A549 (cell line): ENCODE results near the gene ABCD2. TPM values are rescaled to one million over a fixed set of nuclear protein-coding genes. Genes with fewer than 3 reads are reported as not detected.

Experiments used
- ATAC-seq, 2 experiments: fragments of 200-7000 bp in 1 of 2; fragments of >200 bp in 1 of 2; cut with Nextera tagmentation in 1 of 2; cut with Tn5 transposase in 1 of 2; 3 replicates each; pipeline versions ENCODE4 v1.8.0 to v1.9.1; 2018 to 2020; ENCODE audit warnings: mild to moderate bottlenecking in 1 of 2, moderate library complexity in 1 of 2
- CTCF ChIA-PET: fragments of 300-600 bp; sonication (Branson Sonifier 250); formaldehyde crosslinking; extraction: SDS; loops from one replicate; lab custom pipeline; 2021; ENCODE audit warnings: antibody characterized with exemption, inconsistent platforms; lab: Yijun Ruan, JAX
- POLR2A ChIA-PET: fragments of 350-600 bp; formaldehyde crosslinking; extraction: SDS; loops from one replicate; lab custom pipeline; 2021; ENCODE audit warnings: antibody characterized with exemption, inconsistent platforms; lab: Yijun Ruan, JAX
- DNase-seq, 2 experiments: peaks; one replicate each; pipeline versions ENCODE4 v3.0.0 to v3.0.0-alpha.2; 2011 to 2016; ENCODE audit warnings: low read depth in 1 of 2, low spot score in 1 of 2
- FAIRE-seq: peaks from 2 replicates; lab custom pipeline; 2011; peaks lifted over from hg19 to GRCh38; lab: Jason Lieb, UNC
- H3K27ac ChIP-seq, 2 experiments: fragments of >200 bp; sonication (Bioruptor Twin); formaldehyde crosslinking; 3 replicates each; pipeline ENCODE4 v1.5.1; 2016 to 2017
- H3K4me1 ChIP-seq: fragments of >200 bp; sonication (Bioruptor Twin); formaldehyde crosslinking; 3 replicates; pipeline ENCODE4 v1.6.1; 2016
- H3K4me2 ChIP-seq: fragments of >200 bp; sonication (Bioruptor Twin); formaldehyde crosslinking; 3 replicates; pipeline ENCODE4 v1.6.1; 2016
- H3K4me3 ChIP-seq: fragments of >200 bp; sonication (Bioruptor Twin); formaldehyde crosslinking; 3 replicates; pipeline ENCODE4 v1.5.1; 2016
- H3K9me3 ChIP-seq: fragments of >200 bp; sonication (Bioruptor Twin); formaldehyde crosslinking; 3 replicates; pipeline ENCODE4 v1.6.1; 2016
- ATOH8 ChIP-seq: fragments of 250-450 bp; sonication (Bioruptor Pico); IDR thresholded peaks from 2 replicates; pipeline ENCODE4 v1.5.0; 2020; ENCODE audit warnings: low read depth, mild to moderate bottlenecking, moderate library complexity
- BCL3 ChIP-seq: fragments of >200 bp; sonication (Bioruptor Twin); formaldehyde crosslinking; IDR thresholded peaks from 3 replicates; pipeline ENCODE4 v1.6.1; 2016
- BHLHE40 ChIP-seq: IDR thresholded peaks from 2 replicates; pipeline ENCODE4 v1.6.1; 2012; ENCODE audit warnings: low read depth, low read length, inconsistent platforms
- CBX2 ChIP-seq: fragments of 200-600 bp; sonication (generic); IDR thresholded peaks from 2 replicates; pipeline ENCODE4 v1.6.1; 2016; ENCODE audit warnings: low read depth, mild to moderate bottlenecking, borderline replicate concordance
- CBX8 ChIP-seq: fragments of 200-600 bp; sonication (generic); IDR thresholded peaks from 2 replicates; pipeline ENCODE4 v1.6.1; 2016
- CTCF ChIP-seq: fragments of >200 bp; sonication (Bioruptor Twin); formaldehyde crosslinking; IDR thresholded peaks from 3 replicates; pipeline ENCODE4 v1.5.1; 2016
- E2F6 ChIP-seq: IDR thresholded peaks from 2 replicates; pipeline ENCODE4 v1.6.1; 2012; ENCODE audit warnings: low read depth, borderline replicate concordance
- HOXB13 ChIP-seq: fragments of 250-450 bp; sonication (Bioruptor Pico); IDR thresholded peaks from 2 replicates; pipeline ENCODE4 v1.5.0; 2020; ENCODE audit warnings: low read depth, mild to moderate bottlenecking, moderate library complexity
- HOXB5 ChIP-seq: fragments of 250-450 bp; sonication (Bioruptor Pico); IDR thresholded peaks from 2 replicates; pipeline ENCODE4 v1.5.0; 2020; ENCODE audit warnings: mild to moderate bottlenecking, moderate library complexity
- JUN ChIP-seq, 2 experiments: fragments of >200 bp; sonication (Bioruptor Twin); formaldehyde crosslinking; IDR thresholded peaks; 2 replicates in 1 of 2; 3 replicates in 1 of 2; pipeline ENCODE4 v1.6.1; 2016 to 2017
- MAZ ChIP-seq: fragments of 150-350 bp; IDR thresholded peaks from 2 replicates; pipeline ENCODE4 v1.6.1; 2014; ENCODE audit warnings: antibody characterized with exemption, low read depth, low read length, borderline replicate concordance
- MYC ChIP-seq: IDR thresholded peaks from 2 replicates; pipeline ENCODE4 v1.6.1; 2012; ENCODE audit warnings: mild to moderate bottlenecking, inconsistent platforms, low read length, improper control_type of control experiment, borderline replicate concordance
- NFE2L2 ChIP-seq: fragments of 150-350 bp; conservative IDR thresholded peaks from 2 replicates; pipeline ENCODE4 v1.6.1; 2014; ENCODE audit warnings: low read length
- NR3C1 ChIP-seq: fragments of >200 bp; sonication (Bioruptor Twin); formaldehyde crosslinking; IDR thresholded peaks from 3 replicates; pipeline ENCODE4 v1.6.1; 2017
- PBX3 ChIP-seq: IDR thresholded peaks from 2 replicates; pipeline ENCODE4 v1.6.1; 2012
- PHF8 ChIP-seq: fragments of 200-600 bp; sonication (generic); IDR thresholded peaks from 2 replicates; pipeline ENCODE4 v1.6.1; 2016; ENCODE audit warnings: low read depth, mild to moderate bottlenecking, antibody characterized with exemption, moderate library complexity, borderline replicate concordance
- POLR2A ChIP-seq: IDR thresholded peaks from 2 replicates; pipeline ENCODE4 v1.6.1; 2012; ENCODE audit warnings: mild to moderate bottlenecking, low read length
- POLR2AphosphoS2 ChIP-seq: conservative IDR thresholded peaks from 2 replicates; pipeline ENCODE4 v1.6.1; 2012; ENCODE audit warnings: low read length, improper control_type of control experiment, inconsistent platforms
- RAD21 ChIP-seq, 2 experiments: fragments of >200 bp in 1 of 2; sonication (Bioruptor Twin) in 1 of 2; formaldehyde crosslinking in 1 of 2; IDR thresholded peaks in 1 of 2; conservative IDR thresholded peaks in 1 of 2; 2 replicates in 1 of 2; 3 replicates in 1 of 2; pipeline ENCODE4 v1.6.1; 2012 to 2018; ENCODE audit warnings: inconsistent platforms in 1 of 2
- TFCP2L1 ChIP-seq: fragments of 250-450 bp; sonication (Bioruptor Pico); IDR thresholded peaks from 2 replicates; pipeline ENCODE4 v1.5.0; 2021; ENCODE audit warnings: mild to moderate bottlenecking
- TP53 ChIP-seq: fragments of 250-450 bp; sonication (Bioruptor Pico); IDR thresholded peaks from 2 replicates; pipeline ENCODE4 v1.5.0; 2021; ENCODE audit warnings: mild to moderate bottlenecking, moderate library complexity
- ZC3H11A ChIP-seq: fragments of 450-650 bp; IDR thresholded peaks from 2 replicates; pipeline ENCODE4 v1.6.1; 2014; ENCODE audit warnings: antibody characterized with exemption, mild to moderate bottlenecking
- ZFP36 ChIP-seq: fragments of 450-650 bp; IDR thresholded peaks from 2 replicates; pipeline ENCODE4 v1.6.1; 2014; ENCODE audit warnings: borderline replicate concordance; ENCODE audit not compliant: partially characterized antibody
- ZNF302 ChIP-seq: fragments of 250-450 bp; sonication (Bioruptor Pico); IDR thresholded peaks from 2 replicates; pipeline ENCODE4 v1.9.0; 2021; ENCODE audit warnings: inconsistent platforms, mild to moderate bottlenecking, moderate library complexity
- WGBS: methylation state at CpG from one replicate; pipeline ENCODE4 v1.1.6; 2017; ENCODE audit errors: missing lambda C conversion rate; 5-methylcytosine and 5-hydroxymethylcytosine counted together
- polyA plus RNA-seq, 4 experiments: library from polyadenylated mRNA; depleted of rRNA in 3 of 4; stranded (reverse); fragments of >200 nt; fragmentation: RNase III in 1 of 4; extraction: RNeasy Plus Mini Kit Qiagen cat#74134 plus additional on column Dnase treatment in 1 of 4; gene quantifications; 2 replicates in 3 of 4; 3 replicates in 1 of 4; pipeline ENCODE4 v1.2.3, GENCODE V29; 2011 to 2017
- TF ChIP-seq, protein P1 (sequence below): fragments of 250-450 bp; sonication (Bioruptor Pico); IDR thresholded peaks from 2 replicates; pipeline ENCODE4 v1.5.0; 2021; ENCODE audit warnings: mild to moderate bottlenecking, moderate library complexity, borderline replicate concordance
- TF ChIP-seq, protein P2 (sequence below): fragments of 450-650 bp; IDR thresholded peaks from 2 replicates; pipeline ENCODE4 v1.6.1; 2014; ENCODE audit warnings: antibody characterized with exemption

ABCD2 gene
- polyA plus RNA-seq, 2 of the 4 experiments (the other 2 are of a cell fraction) = 0.01 TPM; not detected in 1

GRCh38 chr12:39618701-39619100 lies 902 bp downstream of the ABCD2 start:
- ChIA-PET CTCF (interaction anchor here (1.0 to 2.3 kb wide), 3 partner anchors 37 to 299 kb away, joined by 3 to 7 read pairs (median 4); no protein-coding TSS in a partner anchor), POLR2A (no interaction called here)
- FAIRE-seq (no peak), ATAC-seq (no peak), DNase-seq (no peak)
- whole genome bisulfite sequencing = 75% methylated on average over 5 of the region's 5 CpGs
- Histone ChIP-seq H3K9me3 (no peaks in the 10 kb centered on the region), H3K4me1 (no peaks in the 10 kb centered on the region), H3K27ac (no peak overlapping the region), H3K4me2 (no peak overlapping the region), H3K4me3 (no peak overlapping the region)
- TF ChIP-seq, protein P1, sequence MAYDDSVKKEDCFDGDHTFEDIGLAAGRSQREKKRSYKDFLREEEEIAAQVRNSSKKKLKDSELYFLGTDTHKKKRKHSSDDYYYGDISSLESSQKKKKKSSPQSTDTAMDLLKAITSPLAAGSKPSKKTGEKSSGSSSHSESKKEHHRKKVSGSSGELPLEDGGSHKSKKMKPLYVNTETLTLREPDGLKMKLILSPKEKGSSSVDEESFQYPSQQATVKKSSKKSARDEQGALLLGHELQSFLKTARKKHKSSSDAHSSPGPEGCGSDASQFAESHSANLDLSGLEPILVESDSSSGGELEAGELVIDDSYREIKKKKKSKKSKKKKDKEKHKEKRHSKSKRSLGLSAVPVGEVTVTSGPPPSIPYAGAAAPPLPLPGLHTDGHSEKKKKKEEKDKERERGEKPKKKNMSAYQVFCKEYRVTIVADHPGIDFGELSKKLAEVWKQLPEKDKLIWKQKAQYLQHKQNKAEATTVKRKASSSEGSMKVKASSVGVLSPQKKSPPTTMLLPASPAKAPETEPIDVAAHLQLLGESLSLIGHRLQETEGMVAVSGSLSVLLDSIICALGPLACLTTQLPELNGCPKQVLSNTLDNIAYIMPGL (CRISPR knock-in tag) = no peak
- TF ChIP-seq TP53 (CRISPR knock-in tag) (no peak), ZNF302 (CRISPR knock-in tag) (no peak), RAD21 (conservative IDR thresholded peaks at IDR 0.05 in 1 of 2, IDR thresholded peaks at IDR 0.05 in 1 of 2) (no peak), BCL3 (no peak), PBX3 (no peak), NFE2L2 (no peak), ATOH8 (no peak), BHLHE40 (no peak), CBX2 (no peak)

DNA sequence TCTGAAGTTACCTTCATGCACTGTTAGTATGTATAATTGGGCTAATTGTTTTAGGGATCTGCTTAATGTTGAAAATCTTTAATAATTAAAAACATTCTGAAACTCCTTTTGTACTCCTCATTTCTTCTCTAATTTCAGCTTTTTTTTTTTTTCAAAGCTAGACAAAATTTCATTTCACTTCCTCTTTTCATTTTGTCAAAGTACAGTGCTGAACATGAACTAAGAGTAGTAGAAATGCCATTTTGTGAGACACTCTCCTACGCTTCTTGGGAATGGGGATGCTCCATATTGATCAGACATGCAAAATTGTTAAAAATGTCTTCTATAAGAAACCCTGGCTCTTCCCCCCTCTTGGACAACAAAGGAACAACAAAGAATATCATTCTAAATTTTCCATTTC lies 1.7 kb downstream of the ABCD2 start:
- POLR2A ChIA-PET = no interaction called here
- no peak for FAIRE-seq
- Histone ChIP-seq H3K4me3 (no peak overlapping the region), H3K9me3 (no peaks in the 10 kb centered on the region)
- WGBS = 69% methylated on average over 1 of the region's 1 CpG
- TF ChIP-seq PHF8 (no peak), CTCF (no peak), POLR2AphosphoS2 (no peak), BHLHE40 (no peak), MYC (no peak), POLR2A (no peak), ATOH8 (no peak), TFCP2L1 (no peak), JUN (IDR thresholded peaks at IDR 0.05) (no peak), ZFP36 (no peak), NR3C1 (no peak), ZC3H11A (no peak), E2F6 (no peak), HOXB13 (CRISPR knock-in tag) (no peak), HOXB5 (CRISPR knock-in tag) (no peak), MAZ (no peak), CBX8 (no peak)
- TF ChIP-seq, protein P2, sequence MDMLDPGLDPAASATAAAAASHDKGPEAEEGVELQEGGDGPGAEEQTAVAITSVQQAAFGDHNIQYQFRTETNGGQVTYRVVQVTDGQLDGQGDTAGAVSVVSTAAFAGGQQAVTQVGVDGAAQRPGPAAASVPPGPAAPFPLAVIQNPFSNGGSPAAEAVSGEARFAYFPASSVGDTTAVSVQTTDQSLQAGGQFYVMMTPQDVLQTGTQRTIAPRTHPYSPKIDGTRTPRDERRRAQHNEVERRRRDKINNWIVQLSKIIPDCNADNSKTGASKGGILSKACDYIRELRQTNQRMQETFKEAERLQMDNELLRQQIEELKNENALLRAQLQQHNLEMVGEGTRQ = no peak
- TF ChIP-seq, all 56 proteins: peak for 0
- Histone ChIP-seq H3K27ac (no peak overlapping the region), H3K4me1 (no peaks in the 10 kb centered on the region), H3K4me2 (no peak overlapping the region)
- CTCF ChIA-PET = no interaction called here
- no peak for DNase-seq
- ATAC-seq = no peak
